SK-N-SH (cell line): ENCODE measurements around the gene DNAJB4. TPM values are rescaled to one million over a fixed set of nuclear protein-coding genes. Genes with fewer than 3 reads are reported as not detected.
"Not testable (repeated sequence)": the region's sequence is repeated elsewhere in the genome, so short reads cannot be mapped to it uniquely, and the experiment has no call there.

Experiments used
- CTCF ChIA-PET: fragments of 300-600, 350-600 bp; formaldehyde crosslinking; extraction: SDS; loops from one replicate; lab custom pipeline; 2021; lab: Yijun Ruan, JAX
- POLR2A ChIA-PET: fragments of 350-600 bp; sonication (Branson Sonifier 250); formaldehyde crosslinking; extraction: SDS; loops from one replicate; lab custom pipeline; 2020; ENCODE audit warnings: antibody characterized with exemption, inconsistent platforms; lab: Yijun Ruan, JAX
- DNase-seq: peaks from one replicate; pipeline ENCODE4 v3.0.0; 2012
- H2AFZ ChIP-seq: fragments of 200-600 bp; sonication (generic); 2 replicates; pipeline ENCODE4 v1.8.1; 2016; ENCODE audit warnings: antibody characterized with exemption, mild to moderate bottlenecking, low read depth
- H3F3A ChIP-seq: fragments of 200-600 bp; sonication (generic); replicated peaks from 2 replicates; pipeline ENCODE3; 2016; ENCODE audit warnings: antibody characterized with exemption, mild to moderate bottlenecking; ENCODE audit not compliant: insufficient read depth
- H3K27ac ChIP-seq, 2 experiments: fragments of 200-500 bp in 1 of 2; fragments of 200-600 bp in 1 of 2; sonication (Bioruptor generic) in 1 of 2; sonication (generic), shearing (Covaris generic) in 1 of 2; 2 replicates each; pipeline versions ENCODE4 v1.5.1 to v1.6.1; 2014 to 2016; ENCODE audit warnings: low read depth in 2 of 2, inconsistent platforms in 1 of 2, low read length in 1 of 2, mild to moderate bottlenecking in 1 of 2, mixed read lengths in 1 of 2
- H3K27me3 ChIP-seq: fragments of 200-600 bp; sonication (generic), shearing (Covaris generic); 2 replicates; pipeline ENCODE4 v1.6.1; 2016; ENCODE audit warnings: mixed run types; ENCODE audit not compliant: insufficient read depth
- H3K36me3 ChIP-seq, 2 experiments: fragments of 200-500 bp in 1 of 2; fragments of 200-600 bp in 1 of 2; sonication (Bioruptor generic) in 1 of 2; sonication (generic) in 1 of 2; replicated peaks in 1 of 2; 2 replicates each; pipeline versions ENCODE3 to v1.5.1; 2014 to 2016; ENCODE audit warnings: low read length in 1 of 2, mild to moderate bottlenecking in 1 of 2; ENCODE audit not compliant: insufficient read depth in 2 of 2, control insufficient read depth in 1 of 2
- H3K4me1 ChIP-seq, 2 experiments: fragments of 200-500 bp in 1 of 2; fragments of 200-600 bp in 1 of 2; sonication (Bioruptor generic) in 1 of 2; sonication (generic), shearing (Covaris generic) in 1 of 2; 2 replicates each; pipeline versions ENCODE4 v1.5.1 to v1.6.1; 2014 to 2016; ENCODE audit warnings: low read depth in 1 of 2, low read length in 1 of 2, mixed run types in 1 of 2; ENCODE audit not compliant: insufficient read depth in 2 of 2, control insufficient read depth in 1 of 2
- H3K4me2 ChIP-seq: fragments of 200-600 bp; sonication (generic), shearing (Covaris generic); 2 replicates; pipeline ENCODE4 v1.6.1; 2017; ENCODE audit warnings: mixed run types
- H3K4me3 ChIP-seq, 2 experiments: fragments of 200-500 bp in 1 of 2; fragments of 200-600 bp in 1 of 2; sonication (Bioruptor generic) in 1 of 2; sonication (generic), shearing (Covaris generic) in 1 of 2; 2 replicates each; pipeline versions ENCODE4 v1.5.1 to v1.8.1; 2014 to 2016; ENCODE audit warnings: low read depth in 2 of 2, inconsistent platforms in 1 of 2, low read length in 1 of 2, mild to moderate bottlenecking in 1 of 2, mixed read lengths in 1 of 2, moderate library complexity in 1 of 2
- H3K79me2 ChIP-seq: fragments of 200-600 bp; sonication (generic); 2 replicates; pipeline ENCODE4 v1.8.1; 2017; ENCODE audit warnings: mild to moderate bottlenecking; ENCODE audit not compliant: insufficient read depth
- H3K9ac ChIP-seq: fragments of 200-600 bp; sonication (generic); 2 replicates; pipeline ENCODE4 v1.6.1; 2017; ENCODE audit warnings: mixed run types
- H3K9me2 ChIP-seq: fragments of 200-600 bp; sonication (generic); 2 replicates; pipeline ENCODE4 v1.6.1; 2017; ENCODE audit warnings: mixed run types
- H3K9me3 ChIP-seq: fragments of 200-600 bp; sonication (generic); 2 replicates; pipeline ENCODE4 v1.6.1; 2017; ENCODE audit warnings: mixed run types, mild to moderate bottlenecking, moderate library complexity
- H4K20me1 ChIP-seq: fragments of 200-600 bp; sonication (generic); 2 replicates; pipeline ENCODE4 v1.6.1; 2017; ENCODE audit warnings: mild to moderate bottlenecking, mixed run types; ENCODE audit not compliant: insufficient read depth
- GABPA ChIP-seq: IDR thresholded peaks from 2 replicates; pipeline ENCODE4 v1.4.0; 2012; ENCODE audit warnings: low read depth, mild to moderate bottlenecking
- RCOR1 ChIP-seq: fragments of 150-350 bp; IDR thresholded peaks from 2 replicates; pipeline ENCODE4 v1.6.1; 2017; ENCODE audit warnings: antibody characterized with exemption, low read length
- TCF12 ChIP-seq: IDR thresholded peaks from 2 replicates; pipeline ENCODE4 v1.4.0; 2012
- WGBS: methylation state at CpG from one replicate; pipeline ENCODE4 v1.1.6; 2017; ENCODE audit warnings: low lambda C conversion rate; 5-methylcytosine and 5-hydroxymethylcytosine counted together
- polyA plus RNA-seq, 3 experiments: library from polyadenylated mRNA; depleted of rRNA; stranded (reverse); fragments of >200 nt; gene quantifications; 2 replicates each; pipeline ENCODE4 v1.2.3, GENCODE V29; 2012
- small RNA-seq, 7 experiments: library from RNA; depleted of rRNA; stranded (forward); fragments of <200 nt; gene quantifications; one replicate each; pipeline ENCODE3, GENCODE V24; 2012
- TF ChIP-seq, protein P1 (sequence below): IDR thresholded peaks from 2 replicates; pipeline ENCODE4 v1.4.0; 2012; ENCODE audit warnings: low read depth

Gene DNAJB4
- polyA plus RNA-seq, 1 of the 3 experiments (the other 2 are of a cell fraction) = 13.5 TPM

DNA sequence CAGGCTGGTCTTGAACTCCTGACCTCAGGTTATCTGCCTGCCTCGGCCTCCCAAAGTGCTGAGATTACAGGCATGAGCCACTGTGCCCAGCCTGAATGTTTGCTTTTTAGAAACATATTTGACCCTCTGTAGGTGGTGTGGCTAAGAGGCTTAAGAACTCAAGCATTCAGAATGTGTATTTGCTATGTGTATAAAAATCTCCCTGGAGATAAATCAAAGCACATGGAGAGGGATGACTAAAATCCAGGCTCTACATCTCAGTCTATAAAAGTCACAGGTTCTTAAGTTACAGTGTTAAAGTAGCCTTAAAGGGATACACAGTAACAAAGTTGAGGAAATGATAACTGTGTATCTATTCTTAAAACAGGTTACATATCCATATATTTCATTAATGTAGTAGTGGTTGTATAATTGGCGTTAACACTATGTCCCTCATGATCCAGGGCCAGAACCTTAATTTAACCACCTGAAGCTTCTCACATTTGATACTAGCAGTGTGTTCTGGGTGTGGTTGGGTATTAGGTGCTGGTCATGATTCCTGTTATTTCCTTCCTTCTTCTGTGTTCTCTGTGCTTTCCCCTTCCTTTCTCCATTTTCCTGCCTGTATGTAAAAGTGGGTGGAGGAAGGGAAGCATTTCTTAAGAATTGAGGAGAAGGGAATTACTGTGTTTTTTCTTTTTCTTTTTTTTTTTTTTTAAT, 57.2 kb downstream of the DNAJB4 start:
- no peaks in the 10 kb centered on the region for H3K27me3 ChIP-seq
- ChIA-PET POLR2A (no interaction called here), CTCF (interaction anchor here (0.6 kb wide), 2 partner anchors 38 to 85 kb away, joined by 3 read pairs; no protein-coding TSS in a partner anchor)
- H2AFZ ChIP-seq = no peak overlapping the region
- H3K9me3 ChIP-seq = no peaks in the 10 kb centered on the region
- peak overlapping the region in 1 of 2 experiments; percentile 56; a peak in 2 of 4 replicates for H3K27ac ChIP-seq
- no peaks in the 10 kb centered on the region for H3K9me2 ChIP-seq
- no peak overlapping the region for H3K9ac ChIP-seq
- no peaks in the 10 kb centered on the region for H3K79me2 ChIP-seq
- no peaks in the 10 kb centered on the region for H3K36me3 ChIP-seq
- H3K4me3 ChIP-seq = no peak overlapping the region
- H4K20me1 ChIP-seq = no peaks in the 10 kb centered on the region
- no peaks in the 10 kb centered on the region for H3K4me1 ChIP-seq
- no peak overlapping the region for H3K4me2 ChIP-seq
- 77% methylated on average over 2 of the region's 2 CpGs for WGBS
- H3F3A ChIP-seq = peaks cover 3% of the 10 kb centered on the region
- DNase-seq = no peak
- TF ChIP-seq GABPA (no peak), RCOR1 (no peak), TCF12 (peak; percentile 11; the same call in 1 of the 2 replicates)
- TF ChIP-seq, protein P1, sequence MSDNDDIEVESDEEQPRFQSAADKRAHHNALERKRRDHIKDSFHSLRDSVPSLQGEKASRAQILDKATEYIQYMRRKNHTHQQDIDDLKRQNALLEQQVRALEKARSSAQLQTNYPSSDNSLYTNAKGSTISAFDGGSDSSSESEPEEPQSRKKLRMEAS = no peak
- TF ChIP-seq, all 33 proteins: peak for 1

DNA sequence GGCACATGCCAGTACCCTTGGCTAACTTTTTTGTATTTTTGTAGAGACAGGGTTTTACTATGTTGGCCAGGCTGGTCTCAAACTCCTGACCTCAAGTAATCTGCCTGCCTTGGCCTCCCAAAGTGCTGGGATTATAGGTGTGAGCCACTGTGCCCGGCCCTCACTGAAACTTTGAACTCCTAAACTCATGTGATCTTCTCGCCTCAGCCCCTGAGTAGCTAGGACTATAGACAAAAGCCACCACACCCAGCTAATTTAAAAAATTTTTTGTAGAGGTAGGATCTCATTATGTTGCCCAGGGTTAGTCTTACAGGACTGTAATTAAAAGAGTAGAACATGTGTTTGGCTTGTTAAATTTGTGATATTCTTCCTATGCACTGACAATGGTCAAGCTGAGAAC, 60.1 kb downstream of the DNAJB4 start:
- CTCF ChIA-PET, H3K9ac ChIP-seq, H3K27me3 ChIP-seq, DNase-seq, H4K20me1 ChIP-seq, H3K4me1 ChIP-seq, H3K4me2 ChIP-seq, H3K27ac ChIP-seq, H3K9me3 ChIP-seq, H3K4me3 ChIP-seq, H3K9me2 ChIP-seq, POLR2A ChIA-PET, H3K79me2 ChIP-seq, H2AFZ ChIP-seq, H3K36me3 ChIP-seq, H3F3A ChIP-seq: not testable (repeated sequence)
- 75% methylated on average over 2 of the region's 2 CpGs for WGBS

Small RNAs within 50 kb of the gene (small RNA-seq; reads per million reads assigned to genes)
- 1.0 to 22.8 (median 4.1) reads per million in 7 experiments for gene AC103591.3

Other genes with a start within 250 kb of the DNAJB4 start
- 26.3 and 38.8 TPM in 2 replicates for gene USP33, start 245.1 kb upstream of the DNAJB4 start, polyA plus RNA-seq (2012; rRNA removed)
- 2.5 and 4.4 TPM in 2 replicates for gene MIGA1, start 225.3 kb upstream of the DNAJB4 start, polyA plus RNA-seq (2012; rRNA removed)
- 3.6 and 4.1 TPM in 2 replicates for gene NEXN, start 116.3 kb upstream of the DNAJB4 start, polyA plus RNA-seq (2012; rRNA removed)
- gene FUBP1, start 25.9 kb upstream of the DNAJB4 start, polyA plus RNA-seq (2012; rRNA removed) = 64.1 and 95.7 TPM in 2 replicates
- 0.02 TPM in 1 of 2 replicates, not detected in the other for gene GIPC2, start 41.0 kb downstream of the DNAJB4 start, polyA plus RNA-seq (2012; rRNA removed)